Measurements from ENCODE around the gene GRK5. TPM values are rescaled to one million over a fixed set of nuclear protein-coding genes. Genes with fewer than 3 reads are reported as not detected.
A peak's percentile ranks its signal among the peaks of the same experiment; 100 is the strongest.

Gene GRK5
- total and polyA plus RNA-seq, 5 donors, result 31.3 to 89.9 (median 57.6) TPM

DNA sequence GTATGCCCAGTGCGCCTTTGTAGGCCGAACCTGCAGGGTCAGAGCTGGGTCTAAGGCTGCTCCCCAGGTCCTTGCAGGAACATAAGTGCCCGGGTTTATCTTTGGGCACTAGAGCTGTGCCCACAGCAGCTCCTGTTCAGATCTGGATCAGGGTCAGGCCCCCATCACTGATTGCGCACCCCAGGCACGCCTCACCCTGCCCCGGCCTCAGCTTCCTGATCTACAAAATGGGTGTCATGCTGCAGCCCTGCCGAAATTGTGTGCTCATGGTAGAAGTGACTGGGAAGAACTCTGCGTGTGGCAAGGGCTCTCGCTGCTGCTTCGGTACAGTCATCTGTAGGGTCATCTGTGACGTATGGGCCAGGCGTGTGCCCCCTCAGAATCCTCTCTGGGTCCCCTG, 100.7 kb downstream of the GRK5 start:
- intact Hi-C loops (cut with DNase I), result no loop called here
- no peak for ATAC-seq
- Histone ChIP-seq H3K27me3 (ENCODE audit: control insufficient read depth, insufficient read depth) (no peaks in the 10 kb centered on the region), H3K4me1 (ENCODE audit: control insufficient read depth, insufficient read depth, low read length) (peaks cover 14% of the 10 kb centered on the region), H3K27ac (ENCODE audit: low read length) (no peak overlapping the region), H3K9me3 (ENCODE audit: control insufficient read depth, low read length) (no peaks in the 10 kb centered on the region), H3K4me3 (ENCODE audit: low read length) (no peak overlapping the region)
- no peak for DNase-seq
- 94% methylated on average over 12 of the region's 12 CpGs for WGBS

DNA sequence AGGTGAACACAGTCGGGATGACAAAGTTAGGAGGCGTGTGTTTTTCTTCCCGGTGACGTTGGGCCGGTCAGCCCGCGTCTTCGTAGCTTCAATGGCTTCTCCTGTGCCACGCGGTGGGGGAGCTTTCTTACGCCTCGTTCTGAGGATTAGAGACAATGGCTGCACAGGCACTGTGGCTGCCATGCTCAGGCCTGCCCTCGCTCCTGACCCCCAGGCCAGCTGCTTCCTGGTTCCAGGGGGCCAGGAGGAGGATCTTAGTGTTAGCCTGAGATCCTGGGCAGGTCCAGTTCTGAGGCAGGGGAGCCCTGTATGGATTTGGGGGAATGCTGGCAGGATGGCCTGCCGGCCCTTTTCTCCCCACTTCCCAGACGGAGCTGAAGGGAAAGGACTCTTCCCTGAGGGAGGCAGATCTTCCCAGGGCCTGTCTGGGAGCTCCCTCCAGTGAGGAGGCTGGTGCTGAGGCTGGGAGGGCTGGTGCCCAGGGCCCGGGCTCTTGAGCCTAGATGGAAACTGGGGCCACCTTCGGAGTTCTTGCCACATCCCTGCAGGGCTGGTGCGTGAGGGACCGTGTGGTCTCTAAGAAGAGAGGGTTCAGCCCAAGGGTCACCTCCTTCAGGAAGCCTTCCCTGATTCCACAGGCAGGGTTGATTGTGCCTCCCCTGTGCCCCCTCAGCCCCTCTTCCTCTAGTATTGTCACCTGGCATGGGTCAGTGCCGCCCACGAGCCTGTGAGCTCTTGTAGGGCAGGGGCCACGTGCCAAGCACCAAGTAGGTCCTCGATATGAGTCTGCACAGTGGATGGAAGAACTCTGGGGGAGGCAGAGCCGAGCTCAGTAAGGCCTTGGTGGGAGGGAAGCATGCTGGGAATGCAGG, 101.4 kb downstream of the GRK5 start:
- Histone ChIP-seq H3K27ac (ENCODE audit: low read length) (no peak overlapping the region), H3K27me3 (ENCODE audit: control insufficient read depth, insufficient read depth) (no peaks in the 10 kb centered on the region), H3K4me3 (ENCODE audit: low read length) (no peak overlapping the region), H3K4me1 (ENCODE audit: control insufficient read depth, insufficient read depth, low read length) (peaks cover 19% of the 10 kb centered on the region), H3K9me3 (ENCODE audit: control insufficient read depth, low read length) (no peaks in the 10 kb centered on the region)
- intact Hi-C loops (cut with DNase I), result no loop called here
- ATAC-seq (no peak), DNase-seq (peak in 2 of 3 donors; percentile 48 to 58)
- 78% methylated on average over 24 of the region's 24 CpGs for WGBS

DNA sequence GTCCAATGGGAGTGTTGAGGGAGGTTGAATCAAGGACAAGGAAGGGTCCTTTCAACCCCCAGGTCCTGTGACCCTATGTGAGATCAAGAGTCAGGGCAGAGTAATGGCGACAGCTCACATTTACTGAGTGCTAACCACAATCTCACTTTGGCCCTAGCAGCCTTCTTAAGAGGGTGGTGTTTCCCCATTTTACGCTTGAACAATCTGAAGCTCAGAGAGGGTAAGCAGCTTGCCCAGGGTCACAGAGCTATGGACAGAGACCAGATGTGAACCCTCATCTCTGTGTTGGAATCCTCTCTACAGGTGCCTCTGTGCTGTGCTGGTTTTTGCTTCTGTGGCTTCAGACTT, 102.0 kb downstream of the GRK5 start:
- Histone ChIP-seq H3K9me3 (ENCODE audit: control insufficient read depth, low read length) (no peaks in the 10 kb centered on the region), H3K4me1 (ENCODE audit: control insufficient read depth, insufficient read depth, low read length) (peaks cover 24% of the 10 kb centered on the region), H3K4me3 (ENCODE audit: low read length) (no peak overlapping the region), H3K27ac (ENCODE audit: low read length) (no peak overlapping the region), H3K27me3 (ENCODE audit: control insufficient read depth, insufficient read depth) (no peaks in the 10 kb centered on the region)
- 88% methylated on average over 2 of the region's 2 CpGs for WGBS
- intact Hi-C loops (cut with DNase I), result no loop called here
- no peak for ATAC-seq
- no peak for DNase-seq

DNA sequence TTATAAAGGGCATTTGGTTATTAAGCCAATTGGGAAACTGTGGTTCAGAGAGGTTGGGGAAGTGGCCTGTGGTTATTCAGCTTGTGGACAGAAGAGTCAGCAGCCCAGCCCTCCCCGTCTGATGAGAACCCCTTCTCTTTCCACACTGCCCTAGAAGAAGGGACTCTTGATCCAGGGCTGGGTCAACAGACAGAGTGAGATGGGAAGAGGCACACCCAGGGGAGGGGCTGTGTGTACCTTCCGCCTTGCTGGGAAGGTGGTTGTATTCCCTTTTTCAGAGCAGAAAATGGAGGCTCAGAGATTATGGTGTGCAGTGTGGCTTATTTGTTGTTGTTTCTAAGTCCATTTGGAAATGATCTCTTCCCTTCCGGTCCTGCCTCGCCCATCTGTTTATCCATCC, 103.4 kb downstream of the GRK5 start:
- ATAC-seq (no peak), DNase-seq (no peak)
- Histone ChIP-seq H3K27ac (ENCODE audit: low read length) (no peak overlapping the region), H3K4me1 (ENCODE audit: control insufficient read depth, insufficient read depth, low read length) (peaks cover 32% of the 10 kb centered on the region), H3K9me3 (ENCODE audit: control insufficient read depth, low read length) (no peaks in the 10 kb centered on the region), H3K27me3 (ENCODE audit: control insufficient read depth, insufficient read depth) (no peaks in the 10 kb centered on the region), H3K4me3 (ENCODE audit: low read length) (no peak overlapping the region)
- WGBS, result 87% methylated on average over 4 of the region's 4 CpGs
- intact Hi-C loops (cut with DNase I), result no loop called here

- intact Hi-C loops (cut with DNase I), result no loop called here
- ATAC-seq (no peak), DNase-seq (peak in 1 of 3 donors; percentile 17)
- Histone ChIP-seq H3K9me3 (ENCODE audit: control insufficient read depth, low read length) (no peaks in the 10 kb centered on the region), H3K27me3 (ENCODE audit: control insufficient read depth, insufficient read depth) (no peaks in the 10 kb centered on the region), H3K4me1 (ENCODE audit: control insufficient read depth, insufficient read depth, low read length) (peaks cover 40% of the 10 kb centered on the region), H3K27ac (ENCODE audit: low read length) (no peak overlapping the region), H3K4me3 (ENCODE audit: low read length) (no peak overlapping the region)
- WGBS, result 73% methylated on average over 5 of the region's 5 CpGs
Measured at GRCh38 chr10:119312241-119312640, 104.9 kb downstream of the GRK5 start.

DNA sequence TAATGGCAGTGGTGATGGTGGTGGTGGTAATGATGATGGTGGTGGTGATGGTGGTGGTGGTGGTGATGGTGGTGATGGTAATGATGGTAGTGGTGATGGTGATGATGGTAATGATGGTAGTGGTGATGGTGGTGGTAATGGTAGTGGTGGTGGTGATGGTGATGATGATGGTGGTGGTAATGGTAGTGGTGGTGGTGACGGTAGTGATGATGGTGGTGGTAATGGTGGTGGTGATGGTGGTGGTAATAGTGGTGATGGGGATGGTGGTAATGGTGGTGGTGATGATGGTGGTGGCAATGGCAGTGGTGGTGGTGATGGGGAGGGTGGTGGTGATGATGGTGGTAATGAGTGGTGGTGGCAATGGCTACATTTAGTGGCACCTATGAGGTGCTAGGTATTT, 105.7 kb downstream of the GRK5 start:
- no peak for DNase-seq
- H3K4me1 ChIP-seq (ENCODE audit: control insufficient read depth, insufficient read depth, low read length), result peaks cover 44% of the 10 kb centered on the region
- H3K9me3 ChIP-seq (ENCODE audit: control insufficient read depth, low read length), result no peaks in the 10 kb centered on the region
- WGBS, result 0% methylated on average over 1 of the region's 1 CpG
- no peak for ATAC-seq
- H3K4me3 ChIP-seq (ENCODE audit: low read length), result no peak overlapping the region
- H3K27ac ChIP-seq (ENCODE audit: low read length), result no peak overlapping the region
- H3K27me3 ChIP-seq (ENCODE audit: control insufficient read depth, insufficient read depth), result no peaks in the 10 kb centered on the region
- intact Hi-C loops (cut with DNase I), result no loop called here

GRCh38 chr10:119313644-119314043, 106.3 kb downstream of the GRK5 start:
- H3K9me3 ChIP-seq (ENCODE audit: control insufficient read depth, low read length), result no peaks in the 10 kb centered on the region
- no peak overlapping the region for H3K4me3 ChIP-seq (ENCODE audit: low read length)
- 65% methylated on average over 7 of the region's 7 CpGs for WGBS
- peak overlapping the region; percentile 60 for H3K27ac ChIP-seq (ENCODE audit: low read length)
- intact Hi-C loops (cut with DNase I), result no loop called here
- H3K4me1 ChIP-seq (ENCODE audit: control insufficient read depth, insufficient read depth, low read length), result peaks cover 50% of the 10 kb centered on the region
- no peak for DNase-seq
- H3K27me3 ChIP-seq (ENCODE audit: control insufficient read depth, insufficient read depth), result no peaks in the 10 kb centered on the region
- peak; percentile 7 to 13 for ATAC-seq

DNA sequence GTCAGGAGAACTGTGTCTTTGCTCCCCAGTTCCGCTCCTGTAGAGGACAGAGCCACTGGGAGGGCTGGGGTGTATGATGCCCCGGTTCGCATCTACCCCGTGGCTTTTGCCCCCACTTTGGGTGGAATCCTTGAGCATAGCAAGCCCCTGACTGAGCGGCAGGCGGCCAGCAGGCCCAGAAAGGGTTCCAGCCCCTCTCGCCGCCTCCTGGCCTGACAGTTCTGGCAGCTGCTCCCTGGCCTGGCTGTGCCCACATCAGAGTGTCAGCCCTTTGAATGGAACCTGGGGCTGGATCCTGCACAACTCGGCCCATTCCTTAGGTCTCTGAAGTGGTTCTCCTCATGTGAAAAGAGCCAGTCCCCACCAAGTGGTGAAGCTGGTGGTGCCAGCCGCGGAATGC, 106.7 kb downstream of the GRK5 start:
- no peak overlapping the region for H3K4me3 ChIP-seq (ENCODE audit: low read length)
- 63% methylated on average over 11 of the region's 11 CpGs for WGBS
- no peaks in the 10 kb centered on the region for H3K9me3 ChIP-seq (ENCODE audit: control insufficient read depth, low read length)
- ATAC-seq (peak; percentile 3 to 6), DNase-seq (peak in 1 of 3 donors; percentile 76)
- peak overlapping the region; percentile 60 for H3K27ac ChIP-seq (ENCODE audit: low read length)
- intact Hi-C loops (cut with DNase I), result no loop called here
- peaks cover 52% of the 10 kb centered on the region for H3K4me1 ChIP-seq (ENCODE audit: control insufficient read depth, insufficient read depth, low read length)
- H3K27me3 ChIP-seq (ENCODE audit: control insufficient read depth, insufficient read depth), result no peaks in the 10 kb centered on the region

DNA sequence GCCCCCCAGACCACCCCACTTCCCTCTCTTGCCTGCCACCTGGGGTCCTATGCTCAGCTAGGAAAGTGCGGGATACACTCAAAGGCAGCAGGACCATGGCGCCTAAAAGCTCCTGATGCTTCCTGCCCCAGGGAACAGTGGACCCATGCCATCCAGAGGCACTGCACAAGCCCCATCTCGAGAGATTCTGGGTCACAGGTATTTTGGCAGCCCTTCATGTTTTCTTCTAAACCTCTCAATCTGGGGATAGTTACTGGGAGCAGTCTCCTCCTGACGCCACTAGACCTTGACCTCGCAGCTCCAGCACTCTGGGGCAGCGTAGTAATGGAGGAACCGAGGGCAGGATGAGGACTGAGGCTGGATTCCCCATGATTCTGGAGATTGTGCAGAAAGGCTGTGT, 107.1 kb downstream of the GRK5 start:
- intact Hi-C loops (cut with DNase I), result no loop called here
- peak overlapping the region; percentile 60 for H3K27ac ChIP-seq (ENCODE audit: low read length)
- WGBS, result 89% methylated on average over 7 of the region's 7 CpGs
- peaks cover 55% of the 10 kb centered on the region for H3K4me1 ChIP-seq (ENCODE audit: control insufficient read depth, insufficient read depth, low read length)
- H3K9me3 ChIP-seq (ENCODE audit: control insufficient read depth, low read length), result no peaks in the 10 kb centered on the region
- no peak overlapping the region for H3K4me3 ChIP-seq (ENCODE audit: low read length)
- ATAC-seq (no peak), DNase-seq (no peak)
- no peaks in the 10 kb centered on the region for H3K27me3 ChIP-seq (ENCODE audit: control insufficient read depth, insufficient read depth)

DNA sequence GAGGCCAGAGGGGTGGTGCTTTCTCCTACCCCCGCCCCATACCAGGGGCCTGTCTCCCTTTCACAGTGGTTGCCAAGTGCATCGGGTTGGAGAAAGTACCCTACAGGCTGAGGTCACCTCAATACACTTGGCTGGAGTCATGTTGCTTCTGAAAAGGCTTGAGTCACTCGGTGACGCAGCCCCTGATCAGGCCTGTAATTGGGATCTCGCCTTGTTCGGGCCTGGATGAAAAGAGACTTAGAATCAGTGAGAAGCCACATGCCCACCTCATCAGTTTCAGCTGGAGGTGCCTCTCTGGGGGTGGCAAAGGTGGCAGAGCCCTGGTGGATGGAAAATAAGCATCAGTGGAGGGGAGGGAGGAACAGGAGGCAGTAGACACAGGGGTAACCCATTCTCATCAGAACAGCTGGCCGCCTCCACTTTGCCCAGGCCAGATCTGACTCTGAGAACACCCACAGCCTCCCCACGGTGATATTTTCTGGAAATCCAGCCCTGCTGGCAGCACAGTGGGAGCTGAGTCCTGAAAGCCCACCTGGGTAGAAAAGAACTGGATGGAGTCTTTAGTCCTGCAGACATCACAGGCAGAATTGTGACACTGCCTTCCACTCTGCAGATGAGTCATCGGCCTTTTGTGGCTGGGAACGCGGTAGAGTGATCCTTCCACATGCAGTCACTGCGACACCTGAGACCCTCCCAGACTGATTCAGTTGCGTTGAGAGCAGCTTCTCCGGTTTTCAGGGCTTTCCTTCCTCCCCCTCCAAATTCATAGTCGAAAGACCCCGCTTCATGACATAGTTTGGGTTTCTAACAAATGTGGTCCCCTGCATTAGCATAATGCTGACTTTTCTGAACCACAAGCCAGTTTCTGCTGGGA, 108.0 kb downstream of the GRK5 start:
- Histone ChIP-seq H3K9me3 (ENCODE audit: control insufficient read depth, low read length) (no peaks in the 10 kb centered on the region), H3K27me3 (ENCODE audit: control insufficient read depth, insufficient read depth) (no peaks in the 10 kb centered on the region), H3K4me1 (ENCODE audit: control insufficient read depth, insufficient read depth, low read length) (peaks cover 60% of the 10 kb centered on the region), H3K4me3 (ENCODE audit: low read length) (no peak overlapping the region), H3K27ac (ENCODE audit: low read length) (peak overlapping the region; percentile 73)
- ATAC-seq, result peak; percentile 63 to 66
- intact Hi-C loops (cut with DNase I), result no loop called here
- peak; percentile 68 to 82 (median 74) for DNase-seq
- 55% methylated on average over 16 of the region's 16 CpGs for WGBS

GRCh38 chr10:119316002-119316358, 108.6 kb downstream of the GRK5 start:
- WGBS, result 90% methylated on average over 2 of the region's 2 CpGs
- ATAC-seq, result no peak
- intact Hi-C loops (cut with DNase I), result no loop called here
- Histone ChIP-seq H3K27ac (ENCODE audit: low read length) (peak overlapping the region; percentile 73), H3K27me3 (ENCODE audit: control insufficient read depth, insufficient read depth) (no peaks in the 10 kb centered on the region), H3K4me1 (ENCODE audit: control insufficient read depth, insufficient read depth, low read length) (peaks cover 63% of the 10 kb centered on the region), H3K4me3 (ENCODE audit: low read length) (no peak overlapping the region), H3K9me3 (ENCODE audit: control insufficient read depth, low read length) (no peaks in the 10 kb centered on the region)
- DNase-seq, result peak in 1 of 3 donors; percentile 9
